ENCODE measurements around the gene MBL2. TPM values are rescaled to one million over a fixed set of nuclear protein-coding genes. Genes with fewer than 3 reads are reported as not detected.

Gene MBL2
- polyA plus RNA-seq, 1 of the 3 experiments (the other 2 are of a cell fraction) = not detected

DNA sequence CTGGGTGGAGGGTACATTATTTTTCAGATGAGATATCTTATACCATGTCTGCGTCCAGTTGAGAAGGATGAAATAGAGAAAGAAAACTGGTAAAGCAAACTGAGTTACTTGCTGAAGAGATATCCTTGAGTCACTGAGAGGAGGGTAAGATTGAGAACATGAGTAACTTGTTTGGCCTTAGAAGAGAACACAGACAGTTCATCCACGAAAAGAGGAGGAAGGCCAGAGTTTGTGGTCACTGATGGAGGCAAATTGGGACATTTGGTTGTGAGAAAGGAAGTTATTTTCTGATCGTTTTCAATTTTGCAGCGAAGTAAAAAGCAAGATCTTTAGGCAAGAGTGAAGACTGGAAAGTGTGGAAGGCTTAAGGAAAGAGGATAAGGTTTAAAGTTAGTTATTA, 15.6 kb downstream of the MBL2 start:
- no peaks in the 10 kb centered on the region; the same call in 1 of the 2 replicates for H3K27me3 ChIP-seq (ENCODE audit: insufficient read depth)
- WGBS (ENCODE audit: low lambda C conversion rate) = 42% methylated on average over 4 of the region's 4 CpGs

DNA sequence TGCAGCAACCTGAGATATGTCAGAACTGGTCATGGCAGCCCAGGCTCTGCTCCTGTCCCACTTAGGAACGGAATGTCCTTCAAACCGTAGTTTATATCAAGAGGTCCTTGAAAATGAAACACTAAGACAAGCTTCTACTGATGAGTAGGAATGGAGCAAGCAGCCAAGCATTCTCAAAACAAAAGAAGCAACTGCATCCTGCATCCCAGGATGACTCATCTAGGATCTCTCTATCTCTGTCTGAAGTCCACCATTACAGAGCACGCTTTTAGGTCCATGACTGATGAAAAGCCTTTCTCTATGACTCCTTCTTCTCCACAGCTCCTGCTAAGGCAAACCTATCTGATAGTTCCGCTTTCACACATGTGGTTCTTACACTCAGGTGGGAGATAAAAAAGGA, 16.3 kb downstream of the MBL2 start:
- 68% methylated on average over 4 of the region's 4 CpGs for WGBS (ENCODE audit: low lambda C conversion rate)
- Histone ChIP-seq H3K4me3 (ENCODE audit: low read depth in 2 of 2, low read length in 1 of 2) (no peak overlapping the region), H3K27ac (ENCODE audit: low read depth in 2 of 2, low read length in 1 of 2) (no peak overlapping the region), H3K36me3 (replicated peaks in 1 of 2; ENCODE audit: control insufficient read depth in 1 of 2, insufficient read depth in 2 of 2, low read length in 1 of 2) (no peaks in the 10 kb centered on the region), H3K9me3 (no peaks in the 10 kb centered on the region), H3F3A (replicated peaks; ENCODE audit: insufficient read depth) (no peaks in the 10 kb centered on the region), H3K79me2 (ENCODE audit: insufficient read depth) (no peaks in the 10 kb centered on the region), H3K4me1 (ENCODE audit: control insufficient read depth in 1 of 2, insufficient read depth in 2 of 2, low read depth in 1 of 2, low read length in 1 of 2) (no peaks in the 10 kb centered on the region; a peak in 1 of 4 replicates), H3K9me2 (no peaks in the 10 kb centered on the region), H3K4me2 (no peak overlapping the region), H3K9ac (no peak overlapping the region), H2AFZ (ENCODE audit: low read depth) (no peak overlapping the region), H4K20me1 (ENCODE audit: insufficient read depth) (no peaks in the 10 kb centered on the region), H3K27me3 (ENCODE audit: insufficient read depth) (no peaks in the 10 kb centered on the region; the same call in 1 of the 2 replicates)
- ChIA-PET CTCF (interaction anchor here (1.4 kb wide), 2 partner anchors 431 to 540 kb away, joined by 4 to 7 read pairs; no protein-coding TSS in a partner anchor), POLR2A (no interaction called here)
- no peak for DNase-seq
- no peak for TF ChIP-seq EP300 (IDR thresholded peaks at IDR 0.05; ENCODE audit: borderline replicate concordance in 1 of 2, low read depth in 1 of 2, low read length in 1 of 2)
- no peak for TF ChIP-seq RFX5 (IDR thresholded peaks at IDR 0.05; ENCODE audit: low read length)
- TF ChIP-seq RAD21 (IDR thresholded peaks at IDR 0.05; ENCODE audit: low read length) = no peak
- TF ChIP-seq YY1 (IDR thresholded peaks at IDR 0.05; ENCODE audit: low read depth) = no peak
- TF ChIP-seq GABPA (IDR thresholded peaks at IDR 0.05; ENCODE audit: low read depth) = no peak
- no peak for TF ChIP-seq FOSL2 (IDR thresholded peaks at IDR 0.05; ENCODE audit: borderline replicate concordance, low read depth)
- no peak for TF ChIP-seq CHD2 (IDR thresholded peaks at IDR 0.05; ENCODE audit: low read length, partially characterized antibody)
- no peak for TF ChIP-seq JUND (IDR thresholded peaks at IDR 0.05)
- TF ChIP-seq, protein P1, sequence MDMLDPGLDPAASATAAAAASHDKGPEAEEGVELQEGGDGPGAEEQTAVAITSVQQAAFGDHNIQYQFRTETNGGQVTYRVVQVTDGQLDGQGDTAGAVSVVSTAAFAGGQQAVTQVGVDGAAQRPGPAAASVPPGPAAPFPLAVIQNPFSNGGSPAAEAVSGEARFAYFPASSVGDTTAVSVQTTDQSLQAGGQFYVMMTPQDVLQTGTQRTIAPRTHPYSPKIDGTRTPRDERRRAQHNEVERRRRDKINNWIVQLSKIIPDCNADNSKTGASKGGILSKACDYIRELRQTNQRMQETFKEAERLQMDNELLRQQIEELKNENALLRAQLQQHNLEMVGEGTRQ (IDR thresholded peaks at IDR 0.05; ENCODE audit: borderline replicate concordance, low read depth, low read length) = no peak
- TF ChIP-seq EZH2phosphoT487 (IDR thresholded peaks at IDR 0.05; ENCODE audit: borderline replicate concordance, low read depth) = no peak
- TF ChIP-seq, protein P2, sequence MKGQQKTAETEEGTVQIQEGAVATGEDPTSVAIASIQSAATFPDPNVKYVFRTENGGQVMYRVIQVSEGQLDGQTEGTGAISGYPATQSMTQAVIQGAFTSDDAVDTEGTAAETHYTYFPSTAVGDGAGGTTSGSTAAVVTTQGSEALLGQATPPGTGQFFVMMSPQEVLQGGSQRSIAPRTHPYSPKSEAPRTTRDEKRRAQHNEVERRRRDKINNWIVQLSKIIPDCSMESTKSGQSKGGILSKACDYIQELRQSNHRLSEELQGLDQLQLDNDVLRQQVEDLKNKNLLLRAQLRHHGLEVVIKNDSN (IDR thresholded peaks at IDR 0.05; ENCODE audit: borderline replicate concordance, low read depth) = no peak
- TF ChIP-seq SMC3 (IDR thresholded peaks at IDR 0.05; ENCODE audit: low read depth, low read length) = no peak

More for the DNA sequence above, 15.6 kb downstream of the MBL2 start:
- POLR2A ChIA-PET = no interaction called here
- H3K9me2 ChIP-seq = no peaks in the 10 kb centered on the region
- CTCF ChIA-PET = no interaction called here
- H3K9ac ChIP-seq = no peak overlapping the region
- H4K20me1 ChIP-seq (ENCODE audit: insufficient read depth) = no peaks in the 10 kb centered on the region
- H3F3A ChIP-seq (replicated peaks; ENCODE audit: insufficient read depth) = no peaks in the 10 kb centered on the region
- no peak overlapping the region for H3K27ac ChIP-seq (ENCODE audit: low read depth in 2 of 2, low read length in 1 of 2)
- no peak overlapping the region for H2AFZ ChIP-seq (ENCODE audit: low read depth)
- no peaks in the 10 kb centered on the region for H3K36me3 ChIP-seq (replicated peaks in 1 of 2; ENCODE audit: control insufficient read depth in 1 of 2, insufficient read depth in 2 of 2, low read length in 1 of 2)
- no peaks in the 10 kb centered on the region for H3K79me2 ChIP-seq (ENCODE audit: insufficient read depth)
- H3K4me3 ChIP-seq (ENCODE audit: low read depth in 2 of 2, low read length in 1 of 2) = no peak overlapping the region
- no peak overlapping the region for H3K4me2 ChIP-seq
- TF ChIP-seq RFX5 (IDR thresholded peaks at IDR 0.05; ENCODE audit: low read length) (no peak), MEF2A (IDR thresholded peaks at IDR 0.05; ENCODE audit: borderline replicate concordance, low read depth) (no peak), NFIC (IDR thresholded peaks at IDR 0.05; ENCODE audit: borderline replicate concordance) (no peak), RAD21 (IDR thresholded peaks at IDR 0.05; ENCODE audit: low read length) (no peak), SMC3 (IDR thresholded peaks at IDR 0.05; ENCODE audit: low read depth, low read length) (no peak), TCF12 (IDR thresholded peaks at IDR 0.05) (no peak), SIN3A (IDR thresholded peaks at IDR 0.05; ENCODE audit: borderline replicate concordance, low read depth, low read length) (no peak)
- TF ChIP-seq, protein P2 (IDR thresholded peaks at IDR 0.05; ENCODE audit: borderline replicate concordance, low read depth) = no peak
- TF ChIP-seq, protein P3, sequence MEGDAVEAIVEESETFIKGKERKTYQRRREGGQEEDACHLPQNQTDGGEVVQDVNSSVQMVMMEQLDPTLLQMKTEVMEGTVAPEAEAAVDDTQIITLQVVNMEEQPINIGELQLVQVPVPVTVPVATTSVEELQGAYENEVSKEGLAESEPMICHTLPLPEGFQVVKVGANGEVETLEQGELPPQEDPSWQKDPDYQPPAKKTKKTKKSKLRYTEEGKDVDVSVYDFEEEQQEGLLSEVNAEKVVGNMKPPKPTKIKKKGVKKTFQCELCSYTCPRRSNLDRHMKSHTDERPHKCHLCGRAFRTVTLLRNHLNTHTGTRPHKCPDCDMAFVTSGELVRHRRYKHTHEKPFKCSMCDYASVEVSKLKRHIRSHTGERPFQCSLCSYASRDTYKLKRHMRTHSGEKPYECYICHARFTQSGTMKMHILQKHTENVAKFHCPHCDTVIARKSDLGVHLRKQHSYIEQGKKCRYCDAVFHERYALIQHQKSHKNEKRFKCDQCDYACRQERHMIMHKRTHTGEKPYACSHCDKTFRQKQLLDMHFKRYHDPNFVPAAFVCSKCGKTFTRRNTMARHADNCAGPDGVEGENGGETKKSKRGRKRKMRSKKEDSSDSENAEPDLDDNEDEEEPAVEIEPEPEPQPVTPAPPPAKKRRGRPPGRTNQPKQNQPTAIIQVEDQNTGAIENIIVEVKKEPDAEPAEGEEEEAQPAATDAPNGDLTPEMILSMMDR (IDR thresholded peaks at IDR 0.05) = no peak
- TF ChIP-seq, protein P4, sequence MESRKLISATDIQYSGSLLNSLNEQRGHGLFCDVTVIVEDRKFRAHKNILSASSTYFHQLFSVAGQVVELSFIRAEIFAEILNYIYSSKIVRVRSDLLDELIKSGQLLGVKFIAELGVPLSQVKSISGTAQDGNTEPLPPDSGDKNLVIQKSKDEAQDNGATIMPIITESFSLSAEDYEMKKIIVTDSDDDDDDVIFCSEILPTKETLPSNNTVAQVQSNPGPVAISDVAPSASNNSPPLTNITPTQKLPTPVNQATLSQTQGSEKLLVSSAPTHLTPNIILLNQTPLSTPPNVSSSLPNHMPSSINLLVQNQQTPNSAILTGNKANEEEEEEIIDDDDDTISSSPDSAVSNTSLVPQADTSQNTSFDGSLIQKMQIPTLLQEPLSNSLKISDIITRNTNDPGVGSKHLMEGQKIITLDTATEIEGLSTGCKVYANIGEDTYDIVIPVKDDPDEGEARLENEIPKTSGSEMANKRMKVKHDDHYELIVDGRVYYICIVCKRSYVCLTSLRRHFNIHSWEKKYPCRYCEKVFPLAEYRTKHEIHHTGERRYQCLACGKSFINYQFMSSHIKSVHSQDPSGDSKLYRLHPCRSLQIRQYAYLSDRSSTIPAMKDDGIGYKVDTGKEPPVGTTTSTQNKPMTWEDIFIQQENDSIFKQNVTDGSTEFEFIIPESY (IDR thresholded peaks at IDR 0.05; ENCODE audit: borderline replicate concordance, low read depth) = no peak
- no peaks in the 10 kb centered on the region; a peak in 1 of 4 replicates for H3K4me1 ChIP-seq (ENCODE audit: control insufficient read depth in 1 of 2, insufficient read depth in 2 of 2, low read depth in 1 of 2, low read length in 1 of 2)
- no peak for DNase-seq
- no peaks in the 10 kb centered on the region for H3K9me3 ChIP-seq

Data from SK-N-SH (cell line).